Right renal cortex interstitium (tissue), 3 donors: ENCODE measurements around the gene HOXA10. TPM values are rescaled to one million over a fixed set of nuclear protein-coding genes. Genes with fewer than 3 reads are reported as not detected.
A peak's percentile ranks its signal among the peaks of the same experiment; 100 is the strongest.

Experiments
- DNase-seq, 3 donors: peaks; one replicate each; pipeline ENCODE4 v3.0.0-alpha.2; 2013; ENCODE audit warnings: low read depth in 3 of 3, low spot score in 2 of 3
- polyA plus RNA-seq, 3 donors: library from polyadenylated mRNA; unstranded; fragments of 120-200 nt; gene quantifications; one replicate each; pipeline ENCODE4 v1.2.1, GENCODE V29; 2013; ENCODE audit not compliant: insufficient read length in 3 of 3

Gene HOXA10
- polyA plus RNA-seq, 3 donors = 130 to 142 (median 140) TPM

GRCh38 chr7:27191833-27192545, 17.9 kb upstream of the HOXA10 start:
- DNase-seq = no peak

- no peak for DNase-seq
Measured at GRCh38 chr7:27191161-27191731, 17.1 kb upstream of the HOXA10 start.

- no peak for DNase-seq
Measured at GRCh38 chr7:27189997-27190748, 16.1 kb upstream of the HOXA10 start.

GRCh38 chr7:27189295-27189996, 15.3 kb upstream of the HOXA10 start:
- no peak for DNase-seq

- DNase-seq = no peak
Measured at GRCh38 chr7:27188386-27189294, 14.5 kb upstream of the HOXA10 start.

- DNase-seq = no peak
Measured at GRCh38 chr7:27187475-27188385, 13.6 kb upstream of the HOXA10 start.

GRCh38 chr7:27186668-27187474, 12.8 kb upstream of the HOXA10 start:
- DNase-seq = no peak

- DNase-seq = no peak
Measured at GRCh38 chr7:27185854-27186667, 11.9 kb upstream of the HOXA10 start.

- DNase-seq = peak in 2 of 3 donors; percentile 92 to 93
Measured at GRCh38 chr7:27185013-27185853, 11.1 kb upstream of the HOXA10 start, which contains the start of gene HOXA11. Gene HOXA11, minus strand, starts transcription at chr7:27185232. Its CDS starts 88 bp downstream, at chr7:27185144.

- DNase-seq = no peak
Measured at GRCh38 chr7:27184337-27185012, 10.4 kb upstream of the HOXA10 start.

- DNase-seq = no peak
Measured at GRCh38 chr7:27183682-27184336, 9.7 kb upstream of the HOXA10 start.

GRCh38 chr7:27182861-27183681, 9.0 kb upstream of the HOXA10 start:
- DNase-seq = no peak

GRCh38 chr7:27182285-27182841, 8.2 kb upstream of the HOXA10 start:
- DNase-seq = no peak

GRCh38 chr7:27181795-27182275, 7.7 kb upstream of the HOXA10 start:
- no peak for DNase-seq
